Measurements from ENCODE around the gene FAM186B. TPM values are rescaled to one million over a fixed set of nuclear protein-coding genes. Genes with fewer than 3 reads are reported as not detected.

FAM186B gene
- total RNA-seq, 1 experiment from 2014 or later, result 0.39 TPM

- TF ChIP-seq HMGXB4 (CRISPR knock-in tag; IDR thresholded peaks at IDR 0.05) (peak; percentile 53), CTCF (IDR thresholded peaks at IDR 0.05) (no peak), NFE2L1 (CRISPR knock-in tag; IDR thresholded peaks at IDR 0.05) (no peak), RELA (CRISPR knock-in tag; IDR thresholded peaks at IDR 0.05; ENCODE audit: borderline replicate concordance) (no peak), ZNF317 (CRISPR knock-in tag; IDR thresholded peaks at IDR 0.05; ENCODE audit: borderline replicate concordance, low read depth) (no peak), NR3C1 (CRISPR knock-in tag; conservative IDR thresholded peaks at IDR 0.05; ENCODE audit: low read depth) (no peak), CREB1 (CRISPR knock-in tag; IDR thresholded peaks at IDR 0.05) (no peak), SOX15 (CRISPR knock-in tag; IDR thresholded peaks at IDR 0.05) (no peak), NR1H2 (CRISPR knock-in tag; IDR thresholded peaks at IDR 0.05) (no peak), ZNF423 (CRISPR knock-in tag; IDR thresholded peaks at IDR 0.05) (no peak), FOXJ3 (CRISPR knock-in tag; IDR thresholded peaks at IDR 0.05; ENCODE audit: borderline replicate concordance) (no peak), ESRRA (CRISPR knock-in tag; IDR thresholded peaks at IDR 0.05; ENCODE audit: borderline replicate concordance) (no peak), TEAD4 (CRISPR knock-in tag; IDR thresholded peaks at IDR 0.05) (no peak), ARID4B (CRISPR knock-in tag; IDR thresholded peaks at IDR 0.05; ENCODE audit: borderline replicate concordance) (no peak; the same call in 1 of the 2 replicates), FOXK1 (CRISPR knock-in tag; IDR thresholded peaks at IDR 0.05) (peak; percentile 81), ZNF138 (CRISPR knock-in tag; conservative IDR thresholded peaks at IDR 0.05) (no peak), SMAD3 (CRISPR knock-in tag; IDR thresholded peaks at IDR 0.05; ENCODE audit: borderline replicate concordance) (no peak), STAT6 (CRISPR knock-in tag; conservative IDR thresholded peaks at IDR 0.05; ENCODE audit: low read depth) (no peak), CREM (CRISPR knock-in tag; IDR thresholded peaks at IDR 0.05) (peak; percentile 81), MLX (CRISPR knock-in tag; IDR thresholded peaks at IDR 0.05) (no peak), TCF7 (CRISPR knock-in tag; IDR thresholded peaks at IDR 0.05; ENCODE audit: low read depth) (no peak), EMX1 (CRISPR knock-in tag; IDR thresholded peaks at IDR 0.05) (no peak), MXD4 (CRISPR knock-in tag; IDR thresholded peaks at IDR 0.05; ENCODE audit: borderline replicate concordance) (no peak), ZMAT4 (CRISPR knock-in tag; IDR thresholded peaks at IDR 0.05) (no peak), SP1 (CRISPR knock-in tag; conservative IDR thresholded peaks at IDR 0.05) (peak; percentile 93), E2F5 (CRISPR knock-in tag; IDR thresholded peaks at IDR 0.05) (no peak), OVOL2 (CRISPR knock-in tag; IDR thresholded peaks at IDR 0.05; ENCODE audit: borderline replicate concordance) (no peak)
Observed at GRCh38 chr12:49567611-49568441, 37.6 kb downstream of the FAM186B start, which contains the start of gene MCRS1 (continued).

All from WTC11 (cell line).